H1 (cell line): ENCODE results near the gene KCTD17. TPM values are rescaled to one million over a fixed set of nuclear protein-coding genes. Genes with fewer than 3 reads are reported as not detected.

ENCODE experiments used
- CTCF ChIA-PET: fragments of 300-600 bp; sonication (Branson Sonifier 250); formaldehyde crosslinking; loops from one replicate; lab custom pipeline; 2021; ENCODE audit not compliant: partially characterized antibody; lab: Charles Lee
- POLR2A ChIA-PET: fragments of 300-600 bp; sonication (Branson Sonifier 250); formaldehyde crosslinking; loops from one replicate; lab custom pipeline; 2021; ENCODE audit warnings: inconsistent platforms; ENCODE audit not compliant: partially characterized antibody; lab: Charles Lee
- DNase-seq, 2 experiments: peaks; one replicate each; pipeline versions ENCODE4 v3.0.0 to v3.0.0-alpha.2; 2010 to 2022; ENCODE audit warnings: low spot score in 2 of 2, low read depth in 1 of 2, mixed read lengths in 1 of 2
- FAIRE-seq: peaks from 2 replicates; lab custom pipeline; 2011; peaks lifted over from hg19 to GRCh38; lab: Jason Lieb, UNC
- H2AFZ ChIP-seq: 2 replicates; pipeline ENCODE4 v1.8.1; 2012; ENCODE audit warnings: low read length, inconsistent platforms
- H2AK5ac ChIP-seq: 2 replicates; pipeline ENCODE4 v1.6.1; 2013; ENCODE audit warnings: low read depth, low read length
- H2BK120ac ChIP-seq: replicated peaks from 2 replicates; pipeline ENCODE3; 2013; ENCODE audit warnings: low read depth, low read length, inconsistent platforms
- H2BK12ac ChIP-seq: 2 replicates; pipeline ENCODE4 v1.6.1; 2013; ENCODE audit warnings: low read depth, low read length
- H2BK15ac ChIP-seq: 2 replicates; pipeline ENCODE4 v1.6.1; 2013; ENCODE audit warnings: low read length
- H2BK20ac ChIP-seq: 2 replicates; pipeline ENCODE4 v1.6.1; 2013; ENCODE audit warnings: low read length
- H2BK5ac ChIP-seq: 2 replicates; pipeline ENCODE4 v1.6.1; 2013; ENCODE audit warnings: low read depth, low read length
- H3K14ac ChIP-seq: 2 replicates; pipeline ENCODE4 v1.6.1; 2013; ENCODE audit warnings: inconsistent platforms; ENCODE audit not compliant: insufficient read length
- H3K18ac ChIP-seq: 2 replicates; pipeline ENCODE4 v1.6.1; 2013; ENCODE audit warnings: low read length; ENCODE audit errors: extremely low read depth
- H3K23ac ChIP-seq: 2 replicates; pipeline ENCODE4 v1.6.1; 2013; ENCODE audit warnings: inconsistent platforms; ENCODE audit not compliant: insufficient read length
- H3K23me2 ChIP-seq: 2 replicates; pipeline ENCODE4 v1.6.1; 2013; ENCODE audit warnings: low read depth, low read length
- H3K27ac ChIP-seq: 2 replicates; pipeline ENCODE4 v1.6.1; 2011; ENCODE audit warnings: low read depth, low read length, inconsistent platforms
- H3K27me3 ChIP-seq, 4 experiments: replicated peaks in 1 of 4; 1 replicate in 1 of 4; 2 replicates in 3 of 4; pipeline versions ENCODE4 v1.6.1 to v1.8.1; 2011 to 2013; ENCODE audit warnings: low read length in 3 of 4, mild to moderate bottlenecking in 3 of 4, inconsistent platforms in 2 of 4, mixed read lengths in 2 of 4, moderate library complexity in 1 of 4; ENCODE audit not compliant: control insufficient read depth in 3 of 4, insufficient read depth in 3 of 4; ENCODE audit errors: extremely low read depth in 1 of 4
- H3K36me3 ChIP-seq, 4 experiments: 2 replicates each; pipeline versions ENCODE4 v1.6.1 to v1.8.1; 2011 to 2013; ENCODE audit warnings: mild to moderate bottlenecking in 4 of 4, low read length in 3 of 4, moderate library complexity in 2 of 4, control low read depth in 1 of 4, inconsistent platforms in 1 of 4; ENCODE audit not compliant: insufficient read depth in 4 of 4, control insufficient read depth in 2 of 4
- H3K4ac ChIP-seq: replicated peaks from 2 replicates; pipeline ENCODE3; 2013; ENCODE audit warnings: low read length, low read depth, mixed read lengths, inconsistent platforms; ENCODE audit not compliant: insufficient read length
- H3K4me1 ChIP-seq, 4 experiments: replicated peaks in 1 of 4; 1 replicate in 1 of 4; 2 replicates in 3 of 4; pipeline versions ENCODE4 v1.6.1 to v1.8.1; 2011 to 2013; ENCODE audit warnings: low read length in 3 of 4, inconsistent platforms in 2 of 4, mixed read lengths in 1 of 4; ENCODE audit not compliant: insufficient read depth in 4 of 4, control insufficient read depth in 3 of 4
- H3K4me2 ChIP-seq, 2 experiments: 2 replicates each; pipeline versions ENCODE4 v1.6.1 to v1.8.1; 2011 to 2013; ENCODE audit warnings: low read depth in 2 of 2, low read length in 2 of 2, control low read depth in 1 of 2, inconsistent platforms in 1 of 2, mild to moderate bottlenecking in 1 of 2; ENCODE audit not compliant: insufficient read depth in 1 of 2
- H3K4me3 ChIP-seq, 4 experiments: fragments of 200-600, 300-600 bp in 1 of 4; sonication (generic), shearing (Covaris generic), sonication (Bioruptor Twin) in 1 of 4; 2 replicates each; pipeline versions ENCODE4 v1.5.1 to v1.8.1; 2011 to 2016; ENCODE audit warnings: low read length in 4 of 4, low read depth in 3 of 4, control low read depth in 2 of 4, inconsistent platforms in 2 of 4, mild to moderate bottlenecking in 2 of 4, mixed read lengths in 1 of 4, moderate library complexity in 1 of 4; ENCODE audit not compliant: insufficient read depth in 2 of 4; ENCODE audit errors: extremely low read depth in 1 of 4
- H3K56ac ChIP-seq: replicated peaks from 2 replicates; pipeline ENCODE3; 2013; ENCODE audit warnings: low read depth, mild to moderate bottlenecking, mixed read lengths, low read length, inconsistent platforms; ENCODE audit not compliant: insufficient read length
- H3K79me1 ChIP-seq: 2 replicates; pipeline ENCODE4 v1.6.1; 2013; ENCODE audit warnings: low read depth, low read length, control low read depth
- H3K79me2 ChIP-seq, 2 experiments: 2 replicates each; pipeline versions ENCODE4 v1.6.1 to v1.8.1; 2012 to 2013; ENCODE audit warnings: low read length in 2 of 2, mild to moderate bottlenecking in 2 of 2, inconsistent platforms in 1 of 2; ENCODE audit not compliant: insufficient read depth in 2 of 2, control insufficient read depth in 1 of 2
- H3K9ac ChIP-seq, 4 experiments: replicated peaks in 1 of 4; 1 replicate in 1 of 4; 2 replicates in 3 of 4; pipeline versions ENCODE4 v1.6.1 to v1.8.1; 2011 to 2013; ENCODE audit warnings: low read depth in 3 of 4, low read length in 3 of 4, control low read depth in 2 of 4, mild to moderate bottlenecking in 2 of 4, moderate library complexity in 2 of 4, inconsistent platforms in 1 of 4; ENCODE audit errors: extremely low read depth in 1 of 4
- H3K9me3 ChIP-seq, 2 experiments: 2 replicates each; pipeline versions ENCODE4 v1.6.1 to v1.8.1; 2012 to 2013; ENCODE audit warnings: mild to moderate bottlenecking in 2 of 2, moderate library complexity in 2 of 2, control low read depth in 1 of 2, inconsistent platforms in 1 of 2, low read depth in 1 of 2, low read length in 1 of 2, mixed read lengths in 1 of 2; ENCODE audit not compliant: insufficient read depth in 2 of 2
- H4K20me1 ChIP-seq, 2 experiments: replicated peaks in 1 of 2; 2 replicates each; pipeline versions ENCODE3 to v1.8.1; 2011 to 2013; ENCODE audit warnings: inconsistent platforms in 2 of 2, low read length in 2 of 2, mild to moderate bottlenecking in 1 of 2; ENCODE audit not compliant: insufficient read depth in 2 of 2, control insufficient read depth in 1 of 2
- H4K5ac ChIP-seq: 2 replicates; pipeline ENCODE4 v1.6.1; 2013; ENCODE audit warnings: low read length, low read depth, mixed read lengths, inconsistent platforms; ENCODE audit not compliant: insufficient read length
- H4K8ac ChIP-seq: 2 replicates; pipeline ENCODE4 v1.8.0; 2013; ENCODE audit warnings: mild to moderate bottlenecking, moderate library complexity, low read length, inconsistent platforms; ENCODE audit not compliant: insufficient read depth; ENCODE audit errors: extremely low read depth
- H4K91ac ChIP-seq: replicated peaks from 2 replicates; pipeline ENCODE3; 2013; ENCODE audit warnings: low read length, mixed read lengths, inconsistent platforms; ENCODE audit not compliant: insufficient read length
- POU5F1 ChIP-seq: IDR thresholded peaks from 2 replicates; pipeline ENCODE4 v1.6.1; 2011; ENCODE audit warnings: low read depth, mild to moderate bottlenecking, low read length, moderate library complexity
- RNF2 ChIP-seq: fragments of 200-900, 300-1000 bp; sonication (generic); IDR thresholded peaks from 2 replicates; pipeline ENCODE4 v1.7.1; 2016; ENCODE audit warnings: borderline replicate concordance, low read depth, mild to moderate bottlenecking, antibody characterized with exemption, low read length; ENCODE audit not compliant: poor library complexity, severe bottlenecking; ENCODE audit errors: missing control alignments
- WGBS, 2 experiments: shearing (Covaris generic) in 1 of 2; methylation state at CpG; one replicate each; pipeline versions ENCODE4 v1.1.6 to v1.1.7; 2013 to 2015; ENCODE audit warnings: low lambda C conversion rate in 2 of 2, mixed read lengths in 2 of 2, inconsistent platforms in 1 of 2, low coverage in 1 of 2, missing lambda C conversion rate in 1 of 2; ENCODE audit not compliant: insufficient replicate concordance in 2 of 2, insufficient coverage in 1 of 2, insufficient read length in 1 of 2; ENCODE audit errors: extremely low coverage in 1 of 2, missing lambda C conversion rate in 1 of 2; 5-methylcytosine and 5-hydroxymethylcytosine counted together
- polyA plus RNA-seq, 7 experiments: library from polyadenylated mRNA; depleted of rRNA in 3 of 7; stranded (reverse) in 5 of 7; unstranded in 2 of 7; fragments of >200 nt in 5 of 7; fragments of 200-250 nt in 2 of 7; gene quantifications; 1 replicate in 5 of 7; 2 replicates in 1 of 7; 4 replicates in 1 of 7; pipeline versions ENCODE4 v1.2.1 to v1.2.3, GENCODE V29; 2011 to 2013; ENCODE audit warnings: missing spikeins in 2 of 7, mixed read lengths in 2 of 7
- total RNA-seq: library from RNA; stranded (reverse); fragmentation: NEBNext Ultra II Directional; extraction: Animal tissue kit (Norgen Biotek cat#: 25700); gene quantifications from 2 replicates; pipeline ENCODE4 v1.2.1, GENCODE V29; 2021
- TF ChIP-seq, protein P1 (sequence below): IDR thresholded peaks from 2 replicates; pipeline ENCODE4 v1.6.1; 2012; ENCODE audit warnings: inconsistent platforms

The KCTD17 gene
- total and polyA plus RNA-seq, 2 of the 8 experiments (the other 6 are each of a cell fraction or from before 2014, with no cell fraction given), result 39.4 to 44.0 TPM

GRCh38 chr22:37088108-37088605 is 36.6 kb downstream of the KCTD17 start:
- peaks cover 0 to 7% (median 0%) of the 10 kb centered on the region in 4 experiments; a peak in 2 of 7 replicates for H3K4me1 ChIP-seq
- H4K20me1 ChIP-seq, result no peaks in the 10 kb centered on the region
- no peak overlapping the region for H3K23ac ChIP-seq
- no peak overlapping the region for H4K5ac ChIP-seq
- H3K4me3 ChIP-seq, result no peak overlapping the region
- H2BK5ac ChIP-seq, result no peak overlapping the region
- H3K79me2 ChIP-seq, result no peaks in the 10 kb centered on the region
- no peaks in the 10 kb centered on the region for H3K9me3 ChIP-seq
- H4K8ac ChIP-seq, result no peak overlapping the region
- H3K4ac ChIP-seq, result no peak overlapping the region
- TF ChIP-seq RNF2 (no peak), POU5F1 (no peak)
- TF ChIP-seq, protein P1, sequence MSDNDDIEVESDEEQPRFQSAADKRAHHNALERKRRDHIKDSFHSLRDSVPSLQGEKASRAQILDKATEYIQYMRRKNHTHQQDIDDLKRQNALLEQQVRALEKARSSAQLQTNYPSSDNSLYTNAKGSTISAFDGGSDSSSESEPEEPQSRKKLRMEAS, result 0 out of 2 replicates have a peak, but pooled peaks have one; percentile 31
- no peak overlapping the region for H2AFZ ChIP-seq
- H3K14ac ChIP-seq, result no peak overlapping the region
- 83% methylated on average over 6 of the region's 6 CpGs; no CpG with 5 or more reads in 1 of the 2 experiments for WGBS, 2 experiments
- no peaks in the 10 kb centered on the region for H3K36me3 ChIP-seq
- no peak overlapping the region for H2BK12ac ChIP-seq
- H3K4me2 ChIP-seq, result no peak overlapping the region
- no peak overlapping the region for H2AK5ac ChIP-seq
- peaks cover 0 to 7% (median 1%) of the 10 kb centered on the region in 4 experiments; a peak in 3 of 7 replicates for H3K27me3 ChIP-seq
- no peak for DNase-seq
- no peak overlapping the region for H3K9ac ChIP-seq
- no peak overlapping the region for H4K91ac ChIP-seq
- CTCF ChIA-PET, result interaction anchor here (0.6 to 4.8 kb wide), 10 partner anchors 9 to 228 kb away, joined by 3 to 24 read pairs (median 3); no protein-coding TSS in a partner anchor
- no peak overlapping the region for H2BK120ac ChIP-seq
- no peaks in the 10 kb centered on the region for H3K79me1 ChIP-seq
- POLR2A ChIA-PET, result no interaction called here
- no peak overlapping the region for H3K18ac ChIP-seq
- no peak overlapping the region for H3K56ac ChIP-seq
- H2BK15ac ChIP-seq, result no peak overlapping the region
- no peak overlapping the region for H3K27ac ChIP-seq
- no peak overlapping the region for H2BK20ac ChIP-seq
- no peaks in the 10 kb centered on the region; the same call in 1 of the 2 replicates for H3K23me2 ChIP-seq
- no peak for FAIRE-seq
